ELR (cell line): ENCODE data around the gene MGLL.

Experiments
- DNase-seq: peaks from one replicate; pipeline ENCODE4 v3.0.0-alpha.2; 2015; ENCODE audit warnings: low read depth

Gene MGLL

GRCh38 chr3:127789990-127790881, 32.1 kb downstream of the MGLL start:
- no peak for DNase-seq

GRCh38 chr3:127789051-127789450, 33.3 kb downstream of the MGLL start:
- peak; percentile 33 for DNase-seq

- DNase-seq = no peak
Measured at GRCh38 chr3:127788451-127788909, 33.8 kb downstream of the MGLL start.

- DNase-seq = no peak
Measured at GRCh38 chr3:127787571-127788365, 34.5 kb downstream of the MGLL start.

GRCh38 chr3:127787071-127787490, 35.2 kb downstream of the MGLL start:
- DNase-seq = no peak

- DNase-seq = no peak
Measured at GRCh38 chr3:127786353-127787070, 35.8 kb downstream of the MGLL start.

GRCh38 chr3:127785711-127786265, 36.5 kb downstream of the MGLL start:
- DNase-seq = no peak

GRCh38 chr3:127784865-127785710, 37.2 kb downstream of the MGLL start:
- no peak for DNase-seq

GRCh38 chr3:127784283-127784682, 38.0 kb downstream of the MGLL start:
- DNase-seq = no peak

GRCh38 chr3:127783642-127784160, 38.6 kb downstream of the MGLL start:
- DNase-seq = no peak

- DNase-seq = no peak
Measured at GRCh38 chr3:127783166-127783565, 39.1 kb downstream of the MGLL start.

GRCh38 chr3:127781411-127782001, 40.8 kb downstream of the MGLL start:
- peak; percentile 69 for DNase-seq

GRCh38 chr3:127780536-127781400, 41.5 kb downstream of the MGLL start:
- no peak for DNase-seq

GRCh38 chr3:127779747-127780146, 42.6 kb downstream of the MGLL start:
- DNase-seq = peak; percentile 78

GRCh38 chr3:127777921-127778656, 44.2 kb downstream of the MGLL start:
- no peak for DNase-seq

- DNase-seq = no peak
Measured at GRCh38 chr3:127777332-127777731, 45.0 kb downstream of the MGLL start.

GRCh38 chr3:127776347-127776746, 46.0 kb downstream of the MGLL start:
- DNase-seq = no peak

GRCh38 chr3:127775398-127776109, 46.8 kb downstream of the MGLL start:
- peak; percentile 75 for DNase-seq
